Adrenal gland (tissue), 12 donors: ENCODE data around the gene TBXAS1. TPM values are rescaled to one million over a fixed set of nuclear protein-coding genes. Genes with fewer than 3 reads are reported as not detected.

ENCODE experiments used
- DNase-seq, 7 donors: peaks; one replicate each; pipeline ENCODE4 v3.0.0-alpha.2; 2019 to 2020
- H3K27ac ChIP-seq, 5 donors: fragments of 200-600 bp; sonication (generic) in 4 of 5; 1 replicate in 3 of 5; 2 replicates in 2 of 5; pipeline versions ENCODE4 v1.5.1 to v1.8.0; 2016 to 2020; ENCODE audit warnings: mild to moderate bottlenecking in 1 of 5
- H3K27me3 ChIP-seq: fragments of 200-600 bp; 2 replicates; pipeline ENCODE4 v1.8.0; 2021
- H3K36me3 ChIP-seq, 2 donors: fragments of 200-600 bp; replicated peaks in 1 of 2; 1 replicate in 1 of 2; 2 replicates in 1 of 2; pipeline versions ENCODE4 v1.5.1 to v1.8.0; 2018 to 2022
- H3K4me1 ChIP-seq, 2 donors: fragments of 200-600 bp; replicated peaks in 1 of 2; 1 replicate in 1 of 2; 2 replicates in 1 of 2; pipeline versions ENCODE4 v1.5.1 to v1.8.0; 2018 to 2021
- H3K4me3 ChIP-seq, 4 donors: fragments of 200-600 bp; sonication (generic) in 3 of 4; one replicate each; pipeline ENCODE4 v1.5.1; 2016 to 2018
- H3K9me3 ChIP-seq, 3 donors: fragments of 200-600 bp; sonication (generic) in 1 of 3; replicated peaks in 1 of 3; 1 replicate in 2 of 3; 2 replicates in 1 of 3; pipeline versions ENCODE4 v1.5.1 to v1.8.0; 2016 to 2021
- POLR2A ChIP-seq, 2 donors: fragments of 450-650 bp; IDR thresholded peaks; one replicate each; pipeline ENCODE4 v1.6.1; 2017; ENCODE audit warnings: antibody characterized with exemption in 2 of 2, mild to moderate bottlenecking in 2 of 2, moderate library complexity in 1 of 2
- WGBS, 4 donors: extraction: QIAGEN DNeasy Blood & Tissue Kit in 2 of 4; methylation state at CpG; one replicate each; pipeline versions ENCODE4 v1.1.5 to v1.1.7; 2013 to 2017; 5-methylcytosine and 5-hydroxymethylcytosine counted together
- intact Hi-C, 2 donors: fragments of 100-400 bp; cut with DNase I; formaldehyde crosslinking; loops; one replicate each; pipeline versions ENCODE4 v1.14.1 to v1.15.0; 2022 to 2023
- polyA plus RNA-seq, 3 donors: library from polyadenylated mRNA; stranded (reverse); fragments of 200-250 nt in 2 of 3; fragments of 350-450 nt in 1 of 3; fragmentation: Illumina TruSeq in 1 of 3; extraction: RNeasy Lipid Tissue Mini Kit (QIAGEN cat#74804) in 1 of 3; gene quantifications; one replicate each; pipeline ENCODE4 v1.2.3, GENCODE V29; 2013 to 2014
- total RNA-seq, 9 donors: library from RNA; depleted of rRNA in 4 of 9; stranded (reverse); fragments of >200 nt in 4 of 9; fragments of 120-200 nt in 1 of 9; fragmentation: NEBNext Ultra II Directional in 1 of 9; extraction: Animal tissue kit (Norgen Biotek cat#: 25700) in 1 of 9; gene quantifications; one replicate each; pipeline versions ENCODE4 v1.1.0 to v1.2.4, GENCODE V29; 2013 to 2023
- TF ChIP-seq, protein P1 (sequence below), 6 experiments: fragments of 450-650 bp in 4 of 6; fragments of 200-600 bp in 2 of 6; sonication (generic) in 1 of 6; IDR thresholded peaks; 1 replicate in 5 of 6; 2 replicates in 1 of 6; pipeline versions ENCODE4 v1.5.1 to v1.8.0; 2016 to 2021; ENCODE audit warnings: antibody characterized with exemption in 6 of 6, mild to moderate bottlenecking in 2 of 6, moderate library complexity in 1 of 6
- donor health status: healthy with polysubstance abuse.
- donor health status: Bipolar disorder and iron deficiency.
- donor health status: DM: yes; HTN: yes; CAD: no.
- donor health status: DM: no; HTN: no; CAD: no.
- donor health status: DM: no; HTN: no; CAD: no.
- donor health status: DM: yes; HTN: yes; CAD: no.

TBXAS1 gene
- total and polyA plus RNA-seq, 12 donors = 9.0 to 87.0 (median 27.3) TPM

DNA sequence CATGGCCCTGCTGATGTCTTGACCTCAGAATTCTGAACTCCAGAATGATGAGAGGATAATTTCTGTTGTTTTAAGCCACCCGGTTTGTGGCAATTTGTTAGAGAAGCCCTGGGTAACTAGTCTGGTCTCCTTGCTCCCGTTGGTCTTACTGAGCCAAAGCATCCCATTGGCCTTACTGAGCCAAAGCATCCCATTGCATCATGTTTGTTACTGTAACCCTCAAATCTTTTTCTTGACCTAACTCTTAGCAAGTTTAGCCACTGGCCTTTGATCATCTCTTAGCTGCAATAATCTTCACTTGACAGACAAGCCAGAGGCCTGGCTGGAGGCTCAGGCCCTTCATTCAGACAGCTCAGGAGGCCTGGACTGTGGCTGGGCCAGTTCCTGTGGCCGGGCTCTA is 21.8 kb downstream of the TBXAS1 start:
- H3K9me3 ChIP-seq = no peaks in the 10 kb centered on the region
- H3K36me3 ChIP-seq = no peaks in the 10 kb centered on the region
- no peak overlapping the region for H3K27ac ChIP-seq
- H3K27me3 ChIP-seq = no peaks in the 10 kb centered on the region
- 61 to 90% (median 87%) methylated on average over 3 of the region's 3 CpGs for WGBS, 4 donors
- no peak for DNase-seq
- TF ChIP-seq, protein P1, sequence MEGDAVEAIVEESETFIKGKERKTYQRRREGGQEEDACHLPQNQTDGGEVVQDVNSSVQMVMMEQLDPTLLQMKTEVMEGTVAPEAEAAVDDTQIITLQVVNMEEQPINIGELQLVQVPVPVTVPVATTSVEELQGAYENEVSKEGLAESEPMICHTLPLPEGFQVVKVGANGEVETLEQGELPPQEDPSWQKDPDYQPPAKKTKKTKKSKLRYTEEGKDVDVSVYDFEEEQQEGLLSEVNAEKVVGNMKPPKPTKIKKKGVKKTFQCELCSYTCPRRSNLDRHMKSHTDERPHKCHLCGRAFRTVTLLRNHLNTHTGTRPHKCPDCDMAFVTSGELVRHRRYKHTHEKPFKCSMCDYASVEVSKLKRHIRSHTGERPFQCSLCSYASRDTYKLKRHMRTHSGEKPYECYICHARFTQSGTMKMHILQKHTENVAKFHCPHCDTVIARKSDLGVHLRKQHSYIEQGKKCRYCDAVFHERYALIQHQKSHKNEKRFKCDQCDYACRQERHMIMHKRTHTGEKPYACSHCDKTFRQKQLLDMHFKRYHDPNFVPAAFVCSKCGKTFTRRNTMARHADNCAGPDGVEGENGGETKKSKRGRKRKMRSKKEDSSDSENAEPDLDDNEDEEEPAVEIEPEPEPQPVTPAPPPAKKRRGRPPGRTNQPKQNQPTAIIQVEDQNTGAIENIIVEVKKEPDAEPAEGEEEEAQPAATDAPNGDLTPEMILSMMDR (IDR thresholded peaks at IDR 0.05) = no peak
- TF ChIP-seq POLR2A (IDR thresholded peaks at IDR 0.05) = no peak
- peaks cover 3 to 6% of the 10 kb centered on the region in 2 donors for H3K4me1 ChIP-seq
- intact Hi-C loops = no loop called here
- no peak overlapping the region for H3K4me3 ChIP-seq

DNA sequence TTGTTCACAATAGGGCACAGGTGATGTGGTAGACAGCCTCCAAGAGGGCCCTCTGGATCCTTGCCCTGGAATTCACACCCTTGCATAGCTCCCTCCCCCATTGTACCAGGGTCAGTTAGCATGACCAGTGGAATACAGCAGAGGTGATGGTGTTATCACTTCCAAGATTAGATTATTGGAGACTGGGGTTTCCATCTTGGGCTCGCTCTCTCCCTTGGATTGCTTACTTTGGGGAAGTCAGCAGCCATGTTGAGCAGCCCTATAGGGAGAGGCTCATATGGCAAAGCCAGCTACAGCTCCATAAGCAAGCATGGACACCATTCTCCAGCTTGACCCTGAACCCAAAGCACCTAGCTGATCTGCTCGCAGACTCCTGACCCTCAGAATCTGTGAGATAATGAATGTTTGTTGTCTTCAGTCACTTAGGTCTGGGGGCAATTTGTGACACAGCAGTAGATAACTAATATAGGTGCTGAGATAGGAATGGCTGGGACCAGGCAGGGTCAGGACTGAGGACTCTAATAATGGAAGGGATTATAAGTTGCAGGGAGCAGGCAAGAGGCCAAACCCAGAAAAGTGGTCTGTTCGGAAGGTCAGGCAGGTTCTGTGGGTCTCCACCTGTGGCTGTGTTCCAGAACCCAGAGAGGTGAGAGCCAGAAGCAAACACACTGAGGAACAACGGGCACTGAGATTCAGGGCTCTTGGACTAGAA is 22.9 kb downstream of the TBXAS1 start:
- peaks cover 3 to 6% of the 10 kb centered on the region in 2 donors for H3K4me1 ChIP-seq
- no peaks in the 10 kb centered on the region for H3K27me3 ChIP-seq
- H3K9me3 ChIP-seq = no peaks in the 10 kb centered on the region
- intact Hi-C loops = no loop called here
- H3K36me3 ChIP-seq = no peaks in the 10 kb centered on the region
- no peak for DNase-seq
- H3K4me3 ChIP-seq = no peak overlapping the region
- H3K27ac ChIP-seq = no peak overlapping the region
- 87 to 90% (median 89%) methylated on average over 4 of the region's 4 CpGs for WGBS, 4 donors
- TF ChIP-seq POLR2A (IDR thresholded peaks at IDR 0.05) = no peak
- TF ChIP-seq, protein P1 (IDR thresholded peaks at IDR 0.05) = no peak

DNA sequence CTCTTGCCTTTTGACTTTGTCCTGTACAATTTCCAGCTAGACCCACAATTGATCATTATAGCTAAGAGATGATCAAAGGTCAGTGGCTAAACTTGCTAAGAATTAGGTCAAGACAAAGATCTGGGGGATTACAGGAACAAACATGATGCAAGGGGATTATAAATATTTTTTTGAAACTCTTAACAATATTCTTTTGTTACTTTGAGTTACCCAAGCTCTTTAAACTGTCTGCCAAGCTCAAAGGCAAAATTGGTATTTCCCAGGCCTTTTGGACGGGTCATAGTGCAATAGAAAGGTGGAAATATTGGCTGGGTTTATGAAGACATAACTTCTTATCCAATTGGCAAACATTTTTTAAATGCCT is 23.4 kb downstream of the TBXAS1 start:
- TF ChIP-seq POLR2A (IDR thresholded peaks at IDR 0.05) = no peak
- TF ChIP-seq, protein P1 (IDR thresholded peaks at IDR 0.05) = no peak
- intact Hi-C loops = no loop called here
- H3K9me3 ChIP-seq = no peaks in the 10 kb centered on the region
- no peaks in the 10 kb centered on the region for H3K27me3 ChIP-seq
- no peaks in the 10 kb centered on the region for H3K36me3 ChIP-seq
- H3K4me1 ChIP-seq = peaks cover 3 to 6% of the 10 kb centered on the region in 2 donors
- no peak overlapping the region for H3K27ac ChIP-seq
- WGBS, 4 donors = 83 to 100% (median 93%) methylated on average over 1 of the region's 1 CpG
- no peak overlapping the region for H3K4me3 ChIP-seq
- DNase-seq = no peak

DNA sequence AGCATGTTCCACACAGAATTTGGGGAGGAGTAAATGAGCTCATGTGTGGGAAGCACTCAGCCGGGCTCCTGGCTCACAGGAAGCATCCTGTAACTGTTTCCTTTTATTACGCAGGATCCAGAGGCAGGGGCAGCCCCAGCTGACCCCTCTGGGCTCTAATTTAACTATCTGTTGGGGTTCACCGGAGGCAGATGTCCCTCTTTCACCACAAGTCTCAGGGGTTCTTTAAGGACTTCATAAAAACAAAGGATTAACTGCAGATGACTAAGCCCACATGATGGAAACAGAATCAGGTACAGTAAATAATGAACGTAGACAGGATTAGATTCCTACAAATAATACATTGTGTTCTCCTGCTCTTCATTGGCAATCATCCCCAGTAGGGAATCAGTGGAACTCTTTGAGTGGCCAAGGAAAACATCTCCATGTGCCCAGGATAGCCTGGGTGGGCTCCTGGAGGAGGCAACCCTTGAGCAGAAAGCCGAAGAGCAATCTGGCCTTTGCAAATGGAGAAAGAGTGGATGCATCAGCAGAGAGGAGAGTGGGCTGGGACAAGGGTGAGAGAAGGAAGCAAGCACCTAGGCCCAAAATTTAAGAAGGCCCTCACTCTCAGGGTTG is 24.6 kb downstream of the TBXAS1 start:
- no peaks in the 10 kb centered on the region for H3K9me3 ChIP-seq
- TF ChIP-seq, protein P1 (IDR thresholded peaks at IDR 0.05) = no peak
- no peak for TF ChIP-seq POLR2A (IDR thresholded peaks at IDR 0.05)
- no peak overlapping the region for H3K4me3 ChIP-seq
- no peaks in the 10 kb centered on the region for H3K36me3 ChIP-seq
- no peak for DNase-seq
- H3K27ac ChIP-seq = peak overlapping the region in 2 of 5 donors; percentile 43 to 82
- WGBS, 4 donors = 54 to 65% (median 59%) methylated on average over 5 of the region's 5 CpGs
- H3K4me1 ChIP-seq = peaks cover 3 to 6% of the 10 kb centered on the region in 2 donors
- intact Hi-C loops = no loop called here
- no peaks in the 10 kb centered on the region for H3K27me3 ChIP-seq
